ENCODE results near the gene SIGLEC9. TPM values are rescaled to one million over a fixed set of nuclear protein-coding genes. Genes with fewer than 3 reads are reported as not detected.

The SIGLEC9 gene
- total and polyA plus RNA-seq, 2 of the 8 experiments (the other 6 are each of a cell fraction or from before 2014, with no cell fraction given), result not detected

DNA sequence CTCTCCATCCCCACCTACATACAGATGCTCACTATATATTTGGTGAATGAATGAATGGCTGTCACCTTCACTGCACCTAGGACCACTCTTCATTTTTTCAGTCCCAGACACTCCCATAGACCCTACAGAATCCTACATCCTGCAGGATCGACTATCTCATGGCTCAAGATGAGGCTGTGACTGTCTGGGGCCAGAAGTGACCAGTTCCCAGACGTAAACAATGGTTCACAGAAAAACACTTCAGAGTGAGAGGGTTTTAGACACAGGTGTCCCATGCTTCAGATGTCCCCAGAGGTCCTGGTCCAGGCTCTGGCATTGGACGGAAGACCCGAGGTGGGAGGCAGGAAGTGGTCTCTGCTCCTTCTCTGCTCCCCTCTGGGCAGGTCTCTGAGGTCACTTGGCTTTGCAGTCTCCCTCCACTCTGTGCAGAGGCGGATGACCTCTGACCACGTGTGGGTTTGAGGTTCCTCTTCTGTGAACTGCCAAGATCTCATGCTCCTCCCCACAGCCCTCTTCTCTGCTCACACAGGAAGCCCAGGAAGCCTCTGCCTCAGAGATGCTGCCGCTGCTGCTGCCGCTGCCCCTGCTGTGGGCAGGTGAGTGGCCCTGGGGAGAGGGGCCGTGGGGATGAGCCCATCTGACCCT is 42.3 kb downstream of the SIGLEC9 start:
- TF ChIP-seq TCF12 (IDR thresholded peaks at IDR 0.05; ENCODE audit: low read depth, low read length), result no peak
- no peak for TF ChIP-seq HDAC6 (IDR thresholded peaks at IDR 0.05; ENCODE audit: low read depth, low read length)
- no peak overlapping the region for H4K91ac ChIP-seq (replicated peaks; ENCODE audit: insufficient read length, low read length)
- no peaks in the 10 kb centered on the region for H4K20me1 ChIP-seq (replicated peaks in 1 of 2; ENCODE audit: control insufficient read depth in 1 of 2, insufficient read depth in 2 of 2, low read length in 2 of 2)
- H3K4ac ChIP-seq (replicated peaks; ENCODE audit: insufficient read length, low read depth, low read length), result peak overlapping the region; percentile 20
- no peak overlapping the region for H2BK12ac ChIP-seq (ENCODE audit: low read depth, low read length)
- no peak overlapping the region for H3K14ac ChIP-seq (ENCODE audit: insufficient read length)
- H3K4me2 ChIP-seq (ENCODE audit: insufficient read depth in 1 of 2, low read depth in 2 of 2, low read length in 2 of 2), result no peak overlapping the region
- H4K5ac ChIP-seq (ENCODE audit: insufficient read length, low read depth, low read length), result no peak overlapping the region
- no peak overlapping the region for H3K9ac ChIP-seq (replicated peaks in 1 of 4; ENCODE audit: extremely low read depth in 1 of 4, low read depth in 3 of 4, low read length in 3 of 4)
- H3K23ac ChIP-seq (ENCODE audit: insufficient read length), result no peak overlapping the region
- H2BK5ac ChIP-seq (ENCODE audit: low read depth, low read length), result no peak overlapping the region
- peaks cover 0 to 1% (median 0%) of the 10 kb centered on the region in 4 experiments; a peak in 2 of 7 replicates for H3K27me3 ChIP-seq (replicated peaks in 1 of 4; ENCODE audit: control insufficient read depth in 3 of 4, extremely low read depth in 1 of 4, insufficient read depth in 3 of 4, low read length in 3 of 4)
- H3K79me1 ChIP-seq (ENCODE audit: low read depth, low read length), result no peaks in the 10 kb centered on the region
- no peak for FAIRE-seq
- no peak overlapping the region for H3K27ac ChIP-seq (ENCODE audit: low read depth, low read length)
- H3K9me3 ChIP-seq (ENCODE audit: insufficient read depth in 2 of 2, low read depth in 1 of 2, low read length in 1 of 2), result peaks cover 7 to 13% of the 10 kb centered on the region in 2 experiments; a peak in 3 of 4 replicates
- no peak overlapping the region for H3K18ac ChIP-seq (ENCODE audit: extremely low read depth, low read length)
- no peak overlapping the region for H2AFZ ChIP-seq (ENCODE audit: low read length)
- WGBS, 2 experiments (ENCODE audit: extremely low coverage in 1 of 2, insufficient coverage in 1 of 2, insufficient read length in 1 of 2, insufficient replicate concordance in 2 of 2, low coverage in 1 of 2, low lambda C conversion rate in 2 of 2, missing lambda C conversion rate in 1 of 2), result 85% methylated on average over 9 of the region's 9 CpGs; no CpG with 5 or more reads in 1 of the 2 experiments
- no peaks in the 10 kb centered on the region for H3K23me2 ChIP-seq (ENCODE audit: low read depth, low read length)
- no peak overlapping the region for H4K8ac ChIP-seq (ENCODE audit: extremely low read depth, insufficient read depth, low read length)
- H3K36me3 ChIP-seq (ENCODE audit: control insufficient read depth in 2 of 4, insufficient read depth in 4 of 4, low read length in 3 of 4), result no peaks in the 10 kb centered on the region
- H3K56ac ChIP-seq (replicated peaks; ENCODE audit: insufficient read length, low read depth, low read length), result no peak overlapping the region
- no peaks in the 10 kb centered on the region for H3K4me1 ChIP-seq (replicated peaks in 1 of 4; ENCODE audit: control insufficient read depth in 3 of 4, insufficient read depth in 4 of 4, low read length in 3 of 4)
- ChIA-PET POLR2A (ENCODE audit: partially characterized antibody) (no interaction called here), CTCF (ENCODE audit: partially characterized antibody) (no interaction called here)
- H3K4me3 ChIP-seq (ENCODE audit: extremely low read depth in 1 of 4, insufficient read depth in 2 of 4, low read depth in 3 of 4, low read length in 4 of 4), result no peak overlapping the region
- no peak overlapping the region for H2AK5ac ChIP-seq (ENCODE audit: low read depth, low read length)
- no peak for DNase-seq (ENCODE audit: low read depth in 1 of 2, low spot score in 2 of 2)
- H2BK20ac ChIP-seq (ENCODE audit: low read length), result no peak overlapping the region
- no peaks in the 10 kb centered on the region for H3K79me2 ChIP-seq (ENCODE audit: control insufficient read depth in 1 of 2, insufficient read depth in 2 of 2, low read length in 2 of 2)
- no peak overlapping the region for H2BK120ac ChIP-seq (replicated peaks; ENCODE audit: low read depth, low read length)
- no peak overlapping the region for H2BK15ac ChIP-seq (ENCODE audit: low read length)

Data from H1 (cell line).